ENCODE results near the gene SPRED1. TPM values are rescaled to one million over a fixed set of nuclear protein-coding genes. Genes with fewer than 3 reads are reported as not detected.

Gene SPRED1
- total RNA-seq, 2 experiments from 2014 or later = 0.03 to 0.05 TPM

DNA sequence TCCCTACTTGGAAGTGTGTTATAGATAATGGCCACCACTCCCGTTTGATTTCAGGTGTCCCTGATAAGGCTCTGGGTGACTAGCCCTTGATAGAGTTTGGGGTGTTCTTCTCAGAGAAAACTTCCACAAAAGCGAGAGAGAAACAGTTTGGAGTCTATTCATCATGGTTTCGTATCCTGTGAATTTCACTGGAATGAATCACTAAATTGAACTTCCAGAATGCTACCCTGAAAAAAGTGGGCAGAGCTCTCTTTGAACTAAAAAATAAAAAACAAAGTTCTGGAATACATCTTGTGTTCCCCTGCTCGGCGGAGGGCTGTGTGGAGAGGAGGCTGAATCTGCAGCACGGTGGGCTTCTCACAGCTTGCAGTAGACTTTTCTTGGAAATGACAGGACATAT lies 148.5 kb downstream of the SPRED1 start:
- Histone ChIP-seq H3K9me3 (ENCODE audit: control insufficient read depth in 1 of 2, insufficient read depth in 1 of 2, low read length in 2 of 2) (no peaks in the 10 kb centered on the region), H3K27me3 (ENCODE audit: control insufficient read depth in 1 of 2, insufficient read depth in 2 of 2, low read length in 2 of 2) (peaks cover 5 to 11% of the 10 kb centered on the region in 2 experiments), H3K4me3 (ENCODE audit: low read length) (no peak overlapping the region), H3K27ac (ENCODE audit: low read depth in 1 of 2, low read length in 2 of 2) (no peak overlapping the region), H3K4me1 (ENCODE audit: insufficient read depth, low read length) (no peaks in the 10 kb centered on the region), H3K36me3 (ENCODE audit: insufficient read depth, low read length) (no peaks in the 10 kb centered on the region)
- TF ChIP-seq, protein P1, sequence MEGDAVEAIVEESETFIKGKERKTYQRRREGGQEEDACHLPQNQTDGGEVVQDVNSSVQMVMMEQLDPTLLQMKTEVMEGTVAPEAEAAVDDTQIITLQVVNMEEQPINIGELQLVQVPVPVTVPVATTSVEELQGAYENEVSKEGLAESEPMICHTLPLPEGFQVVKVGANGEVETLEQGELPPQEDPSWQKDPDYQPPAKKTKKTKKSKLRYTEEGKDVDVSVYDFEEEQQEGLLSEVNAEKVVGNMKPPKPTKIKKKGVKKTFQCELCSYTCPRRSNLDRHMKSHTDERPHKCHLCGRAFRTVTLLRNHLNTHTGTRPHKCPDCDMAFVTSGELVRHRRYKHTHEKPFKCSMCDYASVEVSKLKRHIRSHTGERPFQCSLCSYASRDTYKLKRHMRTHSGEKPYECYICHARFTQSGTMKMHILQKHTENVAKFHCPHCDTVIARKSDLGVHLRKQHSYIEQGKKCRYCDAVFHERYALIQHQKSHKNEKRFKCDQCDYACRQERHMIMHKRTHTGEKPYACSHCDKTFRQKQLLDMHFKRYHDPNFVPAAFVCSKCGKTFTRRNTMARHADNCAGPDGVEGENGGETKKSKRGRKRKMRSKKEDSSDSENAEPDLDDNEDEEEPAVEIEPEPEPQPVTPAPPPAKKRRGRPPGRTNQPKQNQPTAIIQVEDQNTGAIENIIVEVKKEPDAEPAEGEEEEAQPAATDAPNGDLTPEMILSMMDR (IDR thresholded peaks at IDR 0.05) = no peak
- no peak for DNase-seq
- no peaks in the 10 kb centered on the region for H3K36me3 Mint-ChIP-seq (ENCODE audit: low read depth)
- H3K4me1 Mint-ChIP-seq (ENCODE audit: low read depth) = no peaks in the 10 kb centered on the region
- ChIA-PET CTCF (no interaction called here), POLR2A (no interaction called here)
- H3K27me3 Mint-ChIP-seq = peaks cover 71% of the 10 kb centered on the region
- intact Hi-C loops (cut with DNase I, micrococcal nuclease) = no loop called here
- no peak overlapping the region for H3K27ac Mint-ChIP-seq
- H3K4me3 Mint-ChIP-seq = no peak overlapping the region
- peaks cover 4% of the 10 kb centered on the region for H3K9me3 Mint-ChIP-seq
- no peak for ATAC-seq (ENCODE audit: poor library complexity)

DNA sequence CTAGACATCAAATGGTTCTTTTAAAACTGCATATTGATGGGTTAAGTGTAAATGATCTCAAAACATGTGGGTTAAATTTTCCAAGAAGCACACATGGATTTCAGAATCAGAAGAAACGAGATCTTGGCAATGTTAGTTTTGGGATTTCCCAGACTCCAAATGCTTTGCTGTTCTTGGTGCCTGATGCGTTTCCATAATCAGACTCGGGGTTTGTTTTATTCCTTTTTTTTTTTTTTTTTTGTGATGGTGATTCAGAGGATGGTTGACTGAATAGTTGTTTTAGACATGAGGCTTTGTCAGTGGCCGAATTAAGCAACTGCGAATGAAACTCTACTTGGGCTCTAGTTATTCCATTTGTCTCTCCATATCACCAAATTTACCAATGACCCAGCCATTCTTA lies 149.1 kb downstream of the SPRED1 start:
- no peaks in the 10 kb centered on the region for H3K4me1 ChIP-seq (ENCODE audit: insufficient read depth, low read length)
- H3K27ac ChIP-seq (ENCODE audit: low read depth in 1 of 2, low read length in 2 of 2) = no peak overlapping the region
- intact Hi-C loops (cut with DNase I, micrococcal nuclease) = no loop called here
- H3K36me3 ChIP-seq (ENCODE audit: insufficient read depth, low read length) = no peaks in the 10 kb centered on the region
- no peaks in the 10 kb centered on the region for H3K9me3 ChIP-seq (ENCODE audit: control insufficient read depth in 1 of 2, insufficient read depth in 1 of 2, low read length in 2 of 2)
- ATAC-seq (ENCODE audit: poor library complexity) (no peak), DNase-seq (no peak)
- POLR2A ChIA-PET = no interaction called here
- Mint-ChIP-seq H3K36me3 (ENCODE audit: low read depth) (no peaks in the 10 kb centered on the region), H3K4me3 (no peak overlapping the region), H3K27me3 (peaks cover 72% of the 10 kb centered on the region), H3K9me3 (peaks cover 4% of the 10 kb centered on the region), H3K27ac (no peak overlapping the region), H3K4me1 (ENCODE audit: low read depth) (no peaks in the 10 kb centered on the region)
- peaks cover 5 to 11% of the 10 kb centered on the region in 2 experiments for H3K27me3 ChIP-seq (ENCODE audit: control insufficient read depth in 1 of 2, insufficient read depth in 2 of 2, low read length in 2 of 2)
- no peak overlapping the region for H3K4me3 ChIP-seq (ENCODE audit: low read length)
- CTCF ChIA-PET = no interaction called here
- TF ChIP-seq, protein P1 (IDR thresholded peaks at IDR 0.05) = no peak

DNA sequence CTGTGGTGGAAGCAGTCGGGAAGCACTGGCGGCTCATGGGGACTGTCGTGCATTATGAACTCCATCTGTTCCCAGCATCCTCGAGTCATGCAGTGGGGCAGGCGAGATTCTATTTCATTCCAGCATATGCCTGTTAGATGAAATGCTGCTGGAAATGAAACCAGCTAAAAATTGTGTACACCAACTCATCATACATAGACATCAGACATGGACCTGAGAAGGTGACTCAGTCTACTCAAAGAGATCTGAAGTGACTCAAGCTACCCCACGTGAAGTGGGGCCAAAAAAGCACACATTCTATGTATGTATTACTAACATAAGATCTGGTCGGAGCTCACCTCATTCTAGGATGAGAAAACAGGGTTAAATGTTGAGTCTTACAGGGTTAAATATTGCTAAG lies 153.8 kb downstream of the SPRED1 start:
- H3K27ac Mint-ChIP-seq = no peak overlapping the region
- no peaks in the 10 kb centered on the region for H3K4me1 Mint-ChIP-seq (ENCODE audit: low read depth)
- DNase-seq = no peak
- TF ChIP-seq, protein P1 (IDR thresholded peaks at IDR 0.05) = no peak
- H3K9me3 ChIP-seq (ENCODE audit: control insufficient read depth in 1 of 2, insufficient read depth in 1 of 2, low read length in 2 of 2) = no peaks in the 10 kb centered on the region
- ChIA-PET CTCF (no interaction called here), POLR2A (no interaction called here)
- H3K4me1 ChIP-seq (ENCODE audit: insufficient read depth, low read length) = no peaks in the 10 kb centered on the region
- no peak for ATAC-seq (ENCODE audit: poor library complexity)
- H3K27me3 Mint-ChIP-seq = peaks cover 35% of the 10 kb centered on the region
- no peak overlapping the region for H3K4me3 Mint-ChIP-seq
- H3K36me3 Mint-ChIP-seq (ENCODE audit: low read depth) = no peaks in the 10 kb centered on the region
- intact Hi-C loops (cut with DNase I, micrococcal nuclease) = no loop called here
- no peak overlapping the region for H3K27ac ChIP-seq (ENCODE audit: low read depth in 1 of 2, low read length in 2 of 2)
- no peaks in the 10 kb centered on the region for H3K36me3 ChIP-seq (ENCODE audit: insufficient read depth, low read length)
- H3K4me3 ChIP-seq (ENCODE audit: low read length) = no peak overlapping the region
- H3K27me3 ChIP-seq (ENCODE audit: control insufficient read depth in 1 of 2, insufficient read depth in 2 of 2, low read length in 2 of 2) = peaks cover 0 to 3% of the 10 kb centered on the region in 2 experiments
- H3K9me3 Mint-ChIP-seq = peaks cover 4% of the 10 kb centered on the region

Other genes starting within 250 kb of the SPRED1 start
- gene FAM98B, start 201.3 kb downstream of the SPRED1 start, total RNA-seq = 10 to 100 TPM; 20.1 to 20.4 TPM

Measured in CD4-positive, alpha-beta T cell (primary cell).